GM18867 (cell line): ENCODE results near the gene MINDY4B.

Experiments
- ATAC-seq: cut with Tn5 transposase; IDR thresholded peaks from one replicate; pipeline ENCODE4 v1.9.1; 2021; ENCODE audit warnings: mild to moderate bottlenecking, moderate library complexity; ENCODE audit not compliant: unreplicated experiment

MINDY4B gene

GRCh38 chr3:150848864-150849263 is 56.4 kb downstream of the MINDY4B start:
- ATAC-seq: no peak

DNA sequence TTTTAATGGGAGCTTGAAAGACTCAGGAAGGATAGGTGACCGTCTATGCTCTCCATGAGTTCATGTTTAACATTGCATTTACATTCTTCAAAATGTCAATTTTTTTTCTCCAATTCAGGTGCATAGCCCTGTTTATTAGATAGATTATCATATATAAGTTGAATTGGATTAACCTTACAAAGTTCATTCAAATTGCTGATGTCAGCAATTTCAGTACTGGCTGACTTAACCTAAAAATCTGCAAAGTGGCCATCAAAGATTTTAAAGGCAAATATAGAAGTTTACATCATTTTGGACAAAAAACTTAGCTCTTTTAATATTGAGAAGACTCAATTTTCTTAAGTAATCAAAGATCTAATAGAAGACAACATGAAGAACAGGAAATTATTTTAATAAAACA is 57.8 kb downstream of the MINDY4B start:
- ATAC-seq: no peak

DNA sequence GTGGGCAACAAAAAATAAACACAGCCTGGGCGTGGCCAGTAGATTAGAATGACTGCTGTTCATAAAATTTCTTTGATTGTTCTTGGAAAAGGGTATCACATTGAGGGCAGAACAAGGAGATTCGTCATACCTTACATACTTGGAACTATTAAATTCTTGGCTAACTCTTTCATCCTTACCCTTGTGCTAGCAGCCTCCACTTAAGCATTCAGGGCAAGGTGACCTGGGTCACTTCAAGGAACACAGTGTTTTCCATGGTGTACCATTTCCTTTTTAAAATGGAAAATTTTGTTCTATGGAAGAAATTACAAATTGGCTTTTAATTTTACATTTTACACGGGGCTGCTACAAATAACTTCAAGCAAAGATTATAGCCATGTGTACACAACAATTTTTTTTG is 60.8 kb downstream of the MINDY4B start:
- ATAC-seq: no peak

- no peak for ATAC-seq
Measured at GRCh38 chr3:150843241-150843640, 62.0 kb downstream of the MINDY4B start.

GRCh38 chr3:150840802-150841515 is 64.3 kb downstream of the MINDY4B start:
- ATAC-seq: no peak

- no peak for ATAC-seq
Measured at GRCh38 chr3:150830745-150831144, 74.5 kb downstream of the MINDY4B start.

DNA sequence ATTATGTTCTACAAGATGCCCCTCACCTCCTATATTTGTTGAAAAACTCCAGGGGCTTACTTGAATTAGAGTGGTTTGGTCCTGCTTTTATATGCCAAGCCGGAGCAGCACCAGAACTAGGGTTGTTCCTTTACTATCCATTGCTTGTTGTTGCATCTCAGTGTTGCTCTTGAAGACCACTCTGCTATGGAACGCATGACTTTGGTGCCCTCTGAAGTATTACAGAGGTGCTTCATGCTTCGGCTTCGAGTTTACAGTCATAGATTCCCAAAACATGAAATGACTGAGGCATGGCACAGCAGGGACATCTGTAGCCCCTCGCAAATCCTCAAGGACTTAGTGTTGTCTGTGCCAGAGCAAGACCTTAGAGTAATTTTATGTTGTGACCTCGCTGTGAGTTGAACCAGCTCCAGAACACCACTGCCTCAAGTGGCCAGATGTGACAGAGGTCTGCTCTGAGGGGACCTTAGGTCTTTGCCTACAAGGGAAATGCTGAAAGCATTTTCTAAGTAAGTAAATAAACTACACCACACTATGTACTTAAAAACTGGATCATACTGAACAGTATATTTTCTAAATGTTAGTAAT is 75.1 kb downstream of the MINDY4B start:
- peak; percentile 85 for ATAC-seq

- ATAC-seq: no peak
Measured at GRCh38 chr3:150829408-150829807, 75.8 kb downstream of the MINDY4B start.

- no peak for ATAC-seq
Measured at GRCh38 chr3:150828997-150829396, 76.2 kb downstream of the MINDY4B start.

GRCh38 chr3:150828261-150828660 is 77.0 kb downstream of the MINDY4B start:
- ATAC-seq: no peak

DNA sequence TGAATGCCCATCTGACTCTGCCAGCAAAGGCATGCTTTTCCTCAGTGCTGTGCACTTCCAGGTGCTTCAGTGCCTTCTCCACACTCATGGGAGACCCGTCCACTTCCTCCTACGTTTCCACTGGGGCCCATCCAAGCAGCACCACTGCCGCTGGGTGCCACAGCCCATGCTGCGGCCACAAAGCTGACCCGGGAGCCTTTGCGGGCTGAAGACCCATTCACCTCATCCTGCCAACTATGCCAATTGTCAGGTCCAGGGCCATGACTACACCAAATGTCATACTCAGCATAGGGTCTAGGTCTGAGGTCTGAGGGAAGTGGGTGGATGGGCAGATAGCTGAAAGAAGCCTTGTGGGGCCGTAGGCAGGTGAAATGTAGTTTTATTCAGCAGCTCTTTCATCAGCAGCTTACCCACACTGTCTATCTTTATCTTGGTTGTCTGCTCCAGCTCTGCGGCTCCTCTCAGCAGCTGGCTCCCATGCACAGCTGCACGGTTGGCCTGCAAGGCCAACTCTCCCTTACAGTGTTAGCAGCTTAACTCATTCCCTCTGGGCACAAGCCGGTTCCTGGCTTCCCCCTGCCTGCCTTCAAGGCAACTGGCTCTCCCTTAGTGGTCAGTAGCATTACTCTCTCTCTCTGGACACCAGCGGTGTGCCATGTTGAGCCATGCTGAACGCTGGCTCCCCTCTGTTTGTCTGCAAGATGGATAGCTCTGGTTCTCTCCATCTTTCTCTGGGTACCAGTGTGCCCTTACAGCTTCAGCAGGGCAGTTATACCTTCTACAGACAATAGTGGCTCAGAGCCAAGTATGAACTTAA is 78.6 kb downstream of the MINDY4B start:
- ATAC-seq: no peak

DNA sequence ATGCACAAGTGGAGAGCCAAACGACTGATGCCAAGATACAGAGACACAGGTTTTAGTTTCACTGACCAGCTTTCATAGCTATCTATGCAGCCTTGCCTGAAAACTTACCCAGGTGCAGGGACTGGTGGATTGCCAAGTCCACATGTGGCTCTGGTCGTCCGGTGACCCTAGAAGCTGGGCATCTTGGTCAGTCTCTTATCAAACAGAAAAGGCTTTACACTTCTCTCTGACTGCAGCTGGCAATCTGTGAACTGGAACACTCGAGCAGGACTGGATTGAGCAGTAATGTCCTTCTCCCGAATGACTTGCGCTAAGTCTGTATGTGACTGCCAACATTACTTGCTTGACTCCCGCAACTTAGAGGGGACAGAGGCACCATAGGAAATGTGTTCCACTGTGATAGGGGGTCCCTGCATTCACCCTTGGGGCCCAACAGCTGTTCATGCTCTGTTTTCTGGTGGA is 79.3 kb downstream of the MINDY4B start:
- no peak for ATAC-seq

- no peak for ATAC-seq
Measured at GRCh38 chr3:150825192-150825915, 79.9 kb downstream of the MINDY4B start.

DNA sequence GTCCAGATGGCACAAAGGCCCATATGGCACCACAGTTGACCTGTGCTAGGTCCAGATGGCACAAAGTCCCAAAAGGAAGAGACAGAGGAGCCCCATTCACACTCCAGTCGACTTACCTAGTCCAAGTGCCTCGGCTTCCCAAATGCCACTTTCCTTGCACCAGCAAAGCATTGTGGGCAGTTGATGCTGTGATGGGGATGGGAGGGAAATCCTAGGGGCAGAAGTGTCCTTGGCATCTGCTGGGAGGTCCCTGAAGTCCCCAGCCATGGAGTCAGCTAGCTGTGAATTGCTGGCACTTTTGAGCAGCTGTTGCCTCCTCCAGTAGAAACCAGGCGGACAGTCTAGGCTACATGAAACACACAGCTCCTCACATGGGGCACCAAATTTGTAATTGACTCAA is 82.0 kb downstream of the MINDY4B start:
- no peak for ATAC-seq

DNA sequence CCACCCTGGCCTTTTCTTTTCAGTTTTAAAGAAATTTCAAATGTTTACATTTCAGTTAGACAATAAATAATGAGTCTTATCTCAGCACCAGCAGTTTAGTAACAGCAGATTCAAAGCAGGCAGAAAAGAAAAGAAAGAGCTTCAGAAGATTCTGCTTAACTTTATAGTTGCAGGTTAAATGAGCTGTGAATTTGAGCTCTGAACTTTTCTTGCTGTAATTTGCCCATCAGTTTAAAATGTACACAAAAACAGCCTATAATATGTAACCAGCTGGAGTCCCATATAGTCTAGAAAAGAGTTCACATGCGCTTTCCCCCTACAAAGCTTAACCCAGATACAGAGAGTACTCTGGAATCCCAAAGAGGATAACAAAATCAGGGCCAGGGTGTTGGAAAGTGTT is 82.6 kb downstream of the MINDY4B start:
- ATAC-seq: no peak
